T-helper 1 cell treated with Interleukin-12 subunit alpha and Interleukin-12 subunit beta and Interleukin-4 antibody, amounts not matched to agents 30 ng/mL and 1 ng/mL, for 36 hours (primary cell): ENCODE measurements around the gene LNPK. TPM values are rescaled to one million over a fixed set of nuclear protein-coding genes. Genes with fewer than 3 reads are reported as not detected.
"Not testable (repeated sequence)": the region's sequence is repeated elsewhere in the genome, so short reads cannot be mapped to it uniquely, and the experiment has no call there.

Source experiments
- intact Hi-C: fragments of 100-400 bp; cut with micrococcal nuclease; formaldehyde crosslinking; loops from one replicate; pipeline ENCODE4 v1.15.1; 2024
- total RNA-seq: library from RNA; stranded (reverse); gene quantifications from 2 replicates; pipeline ENCODE4 v1.2.3, GENCODE V29; 2022

The LNPK gene
- total RNA-seq, 1 donor from 2014 or later: 34.9 TPM

- intact Hi-C loops: not testable (repeated sequence)
These were observed 88.0 kb downstream of the LNPK start for GRCh38 chr2:175913849-175914743.

GRCh38 chr2:175913267-175913666 lies 88.8 kb downstream of the LNPK start:
- intact Hi-C loops: not testable (repeated sequence)

GRCh38 chr2:175904035-175904434 lies 98.0 kb downstream of the LNPK start:
- intact Hi-C loops: no loop called here

- intact Hi-C loops: no loop called here
These were observed 98.6 kb downstream of the LNPK start for GRCh38 chr2:175903384-175903936.

- intact Hi-C loops: not testable (repeated sequence)
These were observed 106.1 kb downstream of the LNPK start for GRCh38 chr2:175895957-175896356.

- intact Hi-C loops: no loop called here
These were observed 110.0 kb downstream of the LNPK start for GRCh38 chr2:175892046-175892445.

- intact Hi-C loops: no loop called here
These were observed 111.3 kb downstream of the LNPK start for GRCh38 chr2:175890636-175891242.

GRCh38 chr2:175889701-175890302 lies 112.3 kb downstream of the LNPK start:
- intact Hi-C loops: no loop called here

GRCh38 chr2:175887776-175888175 lies 114.3 kb downstream of the LNPK start:
- intact Hi-C loops: no loop called here

GRCh38 chr2:175884697-175885393 lies 117.2 kb downstream of the LNPK start:
- intact Hi-C loops: no loop called here

- intact Hi-C loops: no loop called here
These were observed 118.4 kb downstream of the LNPK start for GRCh38 chr2:175883586-175884194.

- intact Hi-C loops: no loop called here
These were observed 122.4 kb downstream of the LNPK start for GRCh38 chr2:175879679-175880078.

GRCh38 chr2:175877845-175878544 lies 124.1 kb downstream of the LNPK start:
- intact Hi-C loops: no loop called here

- intact Hi-C loops: no loop called here
These were observed 127.8 kb downstream of the LNPK start for GRCh38 chr2:175874291-175874690.

Other genes with a start within 250 kb of the LNPK start
- not detected in 2 replicates for gene EVX2, start 81.7 kb upstream of the LNPK start, total RNA-seq
- gene HOXD13, start 90.5 kb upstream of the LNPK start, total RNA-seq: not detected in 2 replicates
- not detected in 2 replicates for gene HOXD12, start 97.5 kb upstream of the LNPK start, total RNA-seq
- gene HOXD11, start 105.0 kb upstream of the LNPK start, total RNA-seq: not detected in 2 replicates
- gene HOXD10, start 114.5 kb upstream of the LNPK start, total RNA-seq: not detected in 2 replicates
- gene HOXD9, start 120.5 kb upstream of the LNPK start, total RNA-seq: not detected in 2 replicates
- not detected in 2 replicates for gene HOXD8, start 127.4 kb upstream of the LNPK start, total RNA-seq
- gene HOXD4, start 149.3 kb upstream of the LNPK start, total RNA-seq: not detected in 2 replicates
- gene HOXD3, start 155.0 kb upstream of the LNPK start, total RNA-seq: not detected in 2 replicates
- gene HOXD1, start 186.4 kb upstream of the LNPK start, total RNA-seq: not detected in 2 replicates